ENCODE results near the gene P3H2.
"Not testable (repeated sequence)": the region's sequence is repeated elsewhere in the genome, so short reads cannot be mapped to it uniquely, and the experiment has no call there.

GRCh38 chr3:190162013-190162412 lies 41.3 kb upstream of the P3H2 start:
- TF ChIP-seq, protein P1, sequence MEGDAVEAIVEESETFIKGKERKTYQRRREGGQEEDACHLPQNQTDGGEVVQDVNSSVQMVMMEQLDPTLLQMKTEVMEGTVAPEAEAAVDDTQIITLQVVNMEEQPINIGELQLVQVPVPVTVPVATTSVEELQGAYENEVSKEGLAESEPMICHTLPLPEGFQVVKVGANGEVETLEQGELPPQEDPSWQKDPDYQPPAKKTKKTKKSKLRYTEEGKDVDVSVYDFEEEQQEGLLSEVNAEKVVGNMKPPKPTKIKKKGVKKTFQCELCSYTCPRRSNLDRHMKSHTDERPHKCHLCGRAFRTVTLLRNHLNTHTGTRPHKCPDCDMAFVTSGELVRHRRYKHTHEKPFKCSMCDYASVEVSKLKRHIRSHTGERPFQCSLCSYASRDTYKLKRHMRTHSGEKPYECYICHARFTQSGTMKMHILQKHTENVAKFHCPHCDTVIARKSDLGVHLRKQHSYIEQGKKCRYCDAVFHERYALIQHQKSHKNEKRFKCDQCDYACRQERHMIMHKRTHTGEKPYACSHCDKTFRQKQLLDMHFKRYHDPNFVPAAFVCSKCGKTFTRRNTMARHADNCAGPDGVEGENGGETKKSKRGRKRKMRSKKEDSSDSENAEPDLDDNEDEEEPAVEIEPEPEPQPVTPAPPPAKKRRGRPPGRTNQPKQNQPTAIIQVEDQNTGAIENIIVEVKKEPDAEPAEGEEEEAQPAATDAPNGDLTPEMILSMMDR (IDR thresholded peaks at IDR 0.05), result not testable (repeated sequence)
- TF ChIP-seq POLR2A (IDR thresholded peaks at IDR 0.05), result not testable (repeated sequence)
